Heart left ventricle (tissue), 16 donors: ENCODE results near the gene RPTOR. TPM values are rescaled to one million over a fixed set of nuclear protein-coding genes. Genes with fewer than 3 reads are reported as not detected.

Experiments
- ATAC-seq, 4 donors: fragments of 200-7000 bp; cut with Tn5 transposase; one replicate each; pipeline ENCODE4 v1.9.1; 2020 to 2022; ENCODE audit warnings: moderate library complexity in 4 of 4, mild to moderate bottlenecking in 3 of 4, moderate number of reproducible peaks in 1 of 4
- DNase-seq, 5 donors: peaks; one replicate each; pipeline ENCODE4 v3.0.0-alpha.2; 2020
- H3K27ac ChIP-seq, 12 donors: fragments of 200-600 bp; sonication (generic) in 4 of 12; one replicate each; pipeline versions ENCODE4 v1.5.0 to v1.8.0; 2016 to 2022; ENCODE audit warnings: mild to moderate bottlenecking in 2 of 12
- H3K27me3 ChIP-seq, 9 donors: fragments of 200-600 bp; sonication (generic) in 2 of 9; one replicate each; pipeline versions ENCODE4 v1.5.1 to v1.8.0; 2016 to 2022; ENCODE audit warnings: mild to moderate bottlenecking in 3 of 9
- H3K36me3 ChIP-seq, 9 donors: fragments of 200-600 bp; sonication (generic) in 2 of 9; one replicate each; pipeline versions ENCODE4 v1.5.0 to v1.8.0; 2018 to 2022; ENCODE audit warnings: mild to moderate bottlenecking in 2 of 9
- H3K4me1 ChIP-seq, 12 donors: fragments of 200-600 bp; sonication (generic) in 4 of 12; one replicate each; pipeline versions ENCODE4 v1.5.0 to v1.8.0; 2016 to 2022; ENCODE audit warnings: mild to moderate bottlenecking in 3 of 12
- H3K4me3 ChIP-seq, 12 donors: fragments of 200-600 bp; sonication (generic) in 4 of 12; one replicate each; pipeline versions ENCODE4 v1.5.0 to v1.8.0; 2017 to 2022; ENCODE audit warnings: mild to moderate bottlenecking in 9 of 12, moderate library complexity in 4 of 12
- H3K9me3 ChIP-seq, 12 donors: fragments of 200-600 bp; sonication (generic) in 4 of 12; one replicate each; pipeline versions ENCODE4 v1.5.0 to v1.8.0; 2016 to 2022; ENCODE audit warnings: mild to moderate bottlenecking in 1 of 12
- POLR2A ChIP-seq, 2 donors: fragments of 450-650 bp; IDR thresholded peaks; one replicate each; pipeline ENCODE4 v1.6.1; 2017; ENCODE audit warnings: antibody characterized with exemption in 2 of 2, mild to moderate bottlenecking in 2 of 2, moderate library complexity in 2 of 2
- WGBS, 4 donors: extraction: QIAGEN DNeasy Blood & Tissue Kit in 2 of 4; methylation state at CpG; one replicate each; pipeline versions ENCODE4 v1.1.5 to v1.1.7; 2013 to 2018; 5-methylcytosine and 5-hydroxymethylcytosine counted together
- intact Hi-C, 10 donors: fragments of 100-400 bp; cut with DNase I; formaldehyde crosslinking; loops; one replicate each; pipeline versions ENCODE4 v1.11.1 to v1.14.2; 2022
- polyA plus RNA-seq, 2 donors: library from polyadenylated mRNA; stranded (reverse); fragments of 200-250 nt; gene quantifications; one replicate each; pipeline ENCODE4 v1.2.3, GENCODE V29; 2013
- total RNA-seq, 9 donors: library from RNA; depleted of rRNA in 2 of 9; stranded (reverse); fragments of >200 nt in 2 of 9; fragmentation: NEBNext Ultra II Directional in 3 of 9; extraction: Animal tissue kit (Norgen Biotek cat#: 25700) in 3 of 9; gene quantifications; one replicate each; pipeline versions ENCODE4 v1.1.0 to v1.2.4, GENCODE V29; 2016 to 2023
- TF ChIP-seq, protein P1 (sequence below), 12 donors: fragments of 200-600 bp; sonication (generic) in 4 of 12; IDR thresholded peaks; one replicate each; pipeline versions ENCODE4 v1.5.0 to v1.8.0; 2018 to 2022; ENCODE audit warnings: antibody characterized with exemption in 12 of 12, mild to moderate bottlenecking in 5 of 12
- donor health status: ischemic (EF 13 %, LVEDD 7.1; RV severe dilation, severe dysfunction).
- donor health status: healthy with polysubstance abuse.
- donor health status: DM: no; HTN: yes; CAD: no.
- donor health status: DM: no; HTN: no; CAD: no.
- donor health status: ischemic (EF 25% LVEDD 6.9; RV normal size, moderate dysfunction).
- donor health status: ischemic (EF 25% LVEDD 5.7; RV mildly dilated, moderate dysfunction).
- donor health status: healthy.
- donor health status: DM: yes; HTN: yes; CAD: no.
- donor health status: ischemic (EF 35%, LVEDD 5.7; RV mildly dilated, moderate dysfunction).
- donor health status: nonischemic (EF 11% LVEDD 7.7; RV severe dilation, severe dysfunction).
- donor health status: DM: yes; HTN: yes; CAD: no.
- donor health status: PGD.
- donor health status: ischemic (EF 29% LVEDD 5.4; RV normal size, mild dysfunction).
- donor health status: nonischemic (EF 23%, LVEDD 6.1; RV moderate dilation, normal function).

The RPTOR gene
- total and polyA plus RNA-seq, 11 donors, result 14.7 to 31.7 (median 26.0) TPM

DNA sequence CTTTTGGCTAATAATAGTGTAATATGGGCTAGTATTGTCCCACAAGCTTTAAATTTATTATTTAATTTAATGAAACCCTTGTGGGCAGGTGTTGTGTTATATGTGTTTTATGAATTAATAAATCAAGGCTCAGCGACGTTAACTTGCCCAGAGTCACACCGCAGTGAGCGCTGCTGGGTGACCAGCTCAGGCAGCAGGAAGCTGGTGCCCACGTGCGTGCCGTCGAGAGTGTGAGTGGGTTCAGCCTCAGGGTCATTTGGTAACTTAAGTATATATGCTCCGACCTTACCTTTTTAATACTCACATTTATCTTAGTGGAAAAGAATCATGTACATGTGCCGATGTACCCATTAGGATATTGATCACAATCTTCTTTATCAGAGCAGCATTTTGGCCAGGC is 309.6 kb downstream of the RPTOR start:
- peaks cover 0 to 14% (median 3%) of the 10 kb centered on the region in 9 donors for H3K36me3 ChIP-seq
- H3K4me1 ChIP-seq, result peaks cover 0 to 24% (median 5%) of the 10 kb centered on the region in 12 donors
- H3K27ac ChIP-seq, result no peak overlapping the region
- TF ChIP-seq, protein P1, sequence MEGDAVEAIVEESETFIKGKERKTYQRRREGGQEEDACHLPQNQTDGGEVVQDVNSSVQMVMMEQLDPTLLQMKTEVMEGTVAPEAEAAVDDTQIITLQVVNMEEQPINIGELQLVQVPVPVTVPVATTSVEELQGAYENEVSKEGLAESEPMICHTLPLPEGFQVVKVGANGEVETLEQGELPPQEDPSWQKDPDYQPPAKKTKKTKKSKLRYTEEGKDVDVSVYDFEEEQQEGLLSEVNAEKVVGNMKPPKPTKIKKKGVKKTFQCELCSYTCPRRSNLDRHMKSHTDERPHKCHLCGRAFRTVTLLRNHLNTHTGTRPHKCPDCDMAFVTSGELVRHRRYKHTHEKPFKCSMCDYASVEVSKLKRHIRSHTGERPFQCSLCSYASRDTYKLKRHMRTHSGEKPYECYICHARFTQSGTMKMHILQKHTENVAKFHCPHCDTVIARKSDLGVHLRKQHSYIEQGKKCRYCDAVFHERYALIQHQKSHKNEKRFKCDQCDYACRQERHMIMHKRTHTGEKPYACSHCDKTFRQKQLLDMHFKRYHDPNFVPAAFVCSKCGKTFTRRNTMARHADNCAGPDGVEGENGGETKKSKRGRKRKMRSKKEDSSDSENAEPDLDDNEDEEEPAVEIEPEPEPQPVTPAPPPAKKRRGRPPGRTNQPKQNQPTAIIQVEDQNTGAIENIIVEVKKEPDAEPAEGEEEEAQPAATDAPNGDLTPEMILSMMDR (IDR thresholded peaks at IDR 0.05), result no peak
- TF ChIP-seq POLR2A (IDR thresholded peaks at IDR 0.05), result no peak
- 96 to 98% (median 97%) methylated on average over 10 of the region's 10 CpGs for WGBS, 4 donors
- H3K4me3 ChIP-seq, result no peak overlapping the region
- intact Hi-C loops, result loop anchor here in 1 of 10 donors (10.0 kb wide), 1 partner anchor 429 kb away; no protein-coding TSS in a partner anchor
- no peaks in the 10 kb centered on the region for H3K27me3 ChIP-seq
- ATAC-seq, result no peak
- no peaks in the 10 kb centered on the region for H3K9me3 ChIP-seq
- no peak for DNase-seq

GRCh38 chr17:80855196-80855947 is 310.7 kb downstream of the RPTOR start:
- intact Hi-C loops, result loop anchor here in 1 of 10 donors (10.0 kb wide), 1 partner anchor 431 kb away; no protein-coding TSS in a partner anchor
- DNase-seq (no peak), ATAC-seq (no peak)
- peaks cover 0 to 29% (median 10%) of the 10 kb centered on the region in 12 donors for H3K4me1 ChIP-seq
- no peaks in the 10 kb centered on the region for H3K27me3 ChIP-seq
- TF ChIP-seq, protein P1 (IDR thresholded peaks at IDR 0.05), result no peak
- TF ChIP-seq POLR2A (IDR thresholded peaks at IDR 0.05), result no peak
- no peak overlapping the region for H3K4me3 ChIP-seq
- no peak overlapping the region for H3K27ac ChIP-seq
- 91 to 94% (median 93%) methylated on average over 21 to 23 of the region's 23 CpGs for WGBS, 4 donors
- H3K9me3 ChIP-seq, result no peaks in the 10 kb centered on the region
- peaks cover 0 to 14% (median 3%) of the 10 kb centered on the region in 9 donors for H3K36me3 ChIP-seq

- peak in 2 of 5 donors; percentile 40 to 72 for DNase-seq
Observed at GRCh38 chr17:80855948-80856862, 311.6 kb downstream of the RPTOR start.

More at GRCh38 chr17:80855948-80856862, 311.6 kb downstream of the RPTOR start:
- no peak for TF ChIP-seq POLR2A (IDR thresholded peaks at IDR 0.05)
- TF ChIP-seq, protein P1 (IDR thresholded peaks at IDR 0.05), result no peak
- intact Hi-C loops, result loop anchor here in 1 of 10 donors (10.0 kb wide), 1 partner anchor 431 kb away; no protein-coding TSS in a partner anchor
- WGBS, 4 donors, result 77 to 86% (median 83%) methylated on average over 21 of the region's 21 CpGs
- peak overlapping the region in 5 of 12 donors; percentile 14 to 74 (median 40) for H3K27ac ChIP-seq
- peaks cover 0 to 14% (median 3%) of the 10 kb centered on the region in 9 donors for H3K36me3 ChIP-seq
- no peaks in the 10 kb centered on the region for H3K27me3 ChIP-seq
- H3K4me1 ChIP-seq, result peaks cover 0 to 38% (median 10%) of the 10 kb centered on the region in 12 donors
- no peak overlapping the region for H3K4me3 ChIP-seq
- H3K9me3 ChIP-seq, result no peaks in the 10 kb centered on the region
- ATAC-seq, result peak; percentile 57 to 85 (median 68)
